DOHH2 (cell line): ENCODE measurements around the gene CRABP1.

ENCODE experiments used
- EZH2phosphoT487 ChIP-seq: fragments of 200-600 bp; sonication (generic); IDR thresholded peaks from 2 replicates; pipeline ENCODE4 v1.6.1; 2017; ENCODE audit warnings: borderline replicate concordance, mild to moderate bottlenecking, antibody characterized with exemption, low read length, moderate library complexity, mixed read lengths
- TF ChIP-seq, protein P1 (sequence below): fragments of 200-600 bp; sonication (generic); IDR thresholded peaks from one replicate; pipeline ENCODE4 v1.5.1; 2014; ENCODE audit warnings: antibody characterized with exemption, mild to moderate bottlenecking, low read depth, low read length; ENCODE audit not compliant: poor library complexity, severe bottlenecking

DNA sequence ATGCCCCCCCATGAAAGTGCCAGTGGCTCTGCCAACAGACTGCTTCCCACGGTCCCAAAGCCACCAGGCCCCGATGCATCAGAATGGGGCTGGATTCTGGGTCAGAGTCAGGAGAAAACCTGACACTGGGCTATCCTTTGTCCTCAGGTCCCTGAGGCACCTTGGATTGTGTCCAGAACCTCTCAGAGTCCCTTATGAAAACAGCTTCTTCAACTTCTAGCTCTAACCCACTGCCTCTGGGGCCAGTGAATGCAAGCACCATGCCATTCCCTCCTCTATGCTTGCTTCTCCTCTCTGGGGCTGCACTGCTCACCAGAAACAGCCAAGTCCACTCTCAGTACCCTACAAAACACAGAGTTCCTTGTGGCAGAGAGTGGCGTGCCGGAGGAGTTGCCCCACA, 9.9 kb downstream of the CRABP1 start:
- no peak for TF ChIP-seq EZH2phosphoT487
- TF ChIP-seq, protein P1, sequence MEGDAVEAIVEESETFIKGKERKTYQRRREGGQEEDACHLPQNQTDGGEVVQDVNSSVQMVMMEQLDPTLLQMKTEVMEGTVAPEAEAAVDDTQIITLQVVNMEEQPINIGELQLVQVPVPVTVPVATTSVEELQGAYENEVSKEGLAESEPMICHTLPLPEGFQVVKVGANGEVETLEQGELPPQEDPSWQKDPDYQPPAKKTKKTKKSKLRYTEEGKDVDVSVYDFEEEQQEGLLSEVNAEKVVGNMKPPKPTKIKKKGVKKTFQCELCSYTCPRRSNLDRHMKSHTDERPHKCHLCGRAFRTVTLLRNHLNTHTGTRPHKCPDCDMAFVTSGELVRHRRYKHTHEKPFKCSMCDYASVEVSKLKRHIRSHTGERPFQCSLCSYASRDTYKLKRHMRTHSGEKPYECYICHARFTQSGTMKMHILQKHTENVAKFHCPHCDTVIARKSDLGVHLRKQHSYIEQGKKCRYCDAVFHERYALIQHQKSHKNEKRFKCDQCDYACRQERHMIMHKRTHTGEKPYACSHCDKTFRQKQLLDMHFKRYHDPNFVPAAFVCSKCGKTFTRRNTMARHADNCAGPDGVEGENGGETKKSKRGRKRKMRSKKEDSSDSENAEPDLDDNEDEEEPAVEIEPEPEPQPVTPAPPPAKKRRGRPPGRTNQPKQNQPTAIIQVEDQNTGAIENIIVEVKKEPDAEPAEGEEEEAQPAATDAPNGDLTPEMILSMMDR = no peak
